GM12892 (cell line): ENCODE measurements around the gene ADGRD2.
"Not testable (repeated sequence)": the region's sequence is repeated elsewhere in the genome, so short reads cannot be mapped to it uniquely, and the experiment has no call there.

Source experiments
- DNase-seq: peaks from one replicate; pipeline ENCODE4 v3.0.0; 2011; ENCODE audit not compliant: insufficient read length
- FAIRE-seq: peaks from 2 replicates; lab custom pipeline; 2011; peaks lifted over from hg19 to GRCh38; lab: Jason Lieb, UNC
- POLR2A ChIP-seq: IDR thresholded peaks from 2 replicates; pipeline ENCODE4 v1.6.1; 2011; ENCODE audit warnings: low read depth, low read length, control low read depth
- POLR2AphosphoS5 ChIP-seq: IDR thresholded peaks from 2 replicates; pipeline ENCODE4 v1.6.1; 2011; ENCODE audit warnings: low read depth, low read length, control low read depth
- TAF1 ChIP-seq: IDR thresholded peaks from 2 replicates; pipeline ENCODE4 v1.6.1; 2011; ENCODE audit warnings: low read depth, mild to moderate bottlenecking, control low read depth, low read length, borderline replicate concordance

The ADGRD2 gene

GRCh38 chr9:124419832-124420489, 30.3 kb upstream of the ADGRD2 start:
- FAIRE-seq: no peak
- DNase-seq: no peak
- TF ChIP-seq POLR2AphosphoS5: no peak

GRCh38 chr9:124420991-124421543, 29.2 kb upstream of the ADGRD2 start:
- no peak for FAIRE-seq

GRCh38 chr9:124423155-124423554, 27.1 kb upstream of the ADGRD2 start:
- DNase-seq (no peak), FAIRE-seq (no peak)
- TF ChIP-seq POLR2A (no peak), TAF1 (no peak)

More at GRCh38 chr9:124420991-124421543, 29.2 kb upstream of the ADGRD2 start:
- DNase-seq: no peak
- TF ChIP-seq TAF1 (no peak), POLR2A (no peak), POLR2AphosphoS5 (no peak)

DNA sequence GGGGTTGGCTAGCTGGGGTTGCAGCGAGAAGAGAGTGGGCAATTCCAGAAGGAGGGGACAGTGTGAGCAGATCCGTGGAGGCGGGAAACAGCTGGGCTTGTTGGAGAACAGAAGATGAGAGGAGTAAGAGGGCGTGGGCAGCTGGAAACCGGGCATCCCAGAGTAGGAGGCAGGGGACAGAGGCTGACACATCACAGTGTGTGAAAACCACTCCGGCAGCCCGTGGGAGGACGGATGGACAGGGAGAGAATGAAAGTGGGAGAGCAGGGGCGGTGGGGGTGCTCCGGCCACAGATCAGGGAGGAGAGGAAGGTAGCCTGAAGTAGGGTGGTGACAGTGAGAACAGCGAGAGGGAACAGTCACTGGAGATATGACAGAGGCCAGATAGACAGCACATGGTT, 26.7 kb upstream of the ADGRD2 start:
- DNase-seq: no peak
- no peak for FAIRE-seq
- TF ChIP-seq TAF1 (no peak), POLR2AphosphoS5 (no peak), POLR2A (no peak)

DNA sequence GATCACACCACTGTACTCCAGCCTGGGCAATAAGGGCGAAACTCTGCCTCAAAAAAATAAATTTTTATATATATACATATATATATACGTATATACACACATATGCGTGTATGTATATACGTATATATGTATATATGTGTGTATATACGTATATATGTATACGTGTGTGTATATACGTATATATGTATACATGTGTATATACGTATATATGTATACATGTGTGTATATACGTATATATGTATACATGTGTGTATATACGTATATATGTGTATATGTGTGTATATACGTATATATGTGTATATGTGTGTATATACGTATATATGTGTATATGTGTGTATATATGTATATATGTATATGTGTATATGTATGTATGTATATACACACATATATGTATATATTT, 24.5 kb upstream of the ADGRD2 start:
- not testable (repeated sequence) for FAIRE-seq, DNase-seq

- DNase-seq (no peak), FAIRE-seq (no peak)
- TF ChIP-seq POLR2AphosphoS5 (no peak), TAF1 (no peak), POLR2A (no peak)
These were observed 23.9 kb upstream of the ADGRD2 start for GRCh38 chr9:124426361-124426760.

GRCh38 chr9:124427281-124427680, 23.0 kb upstream of the ADGRD2 start:
- FAIRE-seq: no peak
- no peak for DNase-seq
- TF ChIP-seq POLR2AphosphoS5 (no peak), POLR2A (no peak), TAF1 (no peak)

DNA sequence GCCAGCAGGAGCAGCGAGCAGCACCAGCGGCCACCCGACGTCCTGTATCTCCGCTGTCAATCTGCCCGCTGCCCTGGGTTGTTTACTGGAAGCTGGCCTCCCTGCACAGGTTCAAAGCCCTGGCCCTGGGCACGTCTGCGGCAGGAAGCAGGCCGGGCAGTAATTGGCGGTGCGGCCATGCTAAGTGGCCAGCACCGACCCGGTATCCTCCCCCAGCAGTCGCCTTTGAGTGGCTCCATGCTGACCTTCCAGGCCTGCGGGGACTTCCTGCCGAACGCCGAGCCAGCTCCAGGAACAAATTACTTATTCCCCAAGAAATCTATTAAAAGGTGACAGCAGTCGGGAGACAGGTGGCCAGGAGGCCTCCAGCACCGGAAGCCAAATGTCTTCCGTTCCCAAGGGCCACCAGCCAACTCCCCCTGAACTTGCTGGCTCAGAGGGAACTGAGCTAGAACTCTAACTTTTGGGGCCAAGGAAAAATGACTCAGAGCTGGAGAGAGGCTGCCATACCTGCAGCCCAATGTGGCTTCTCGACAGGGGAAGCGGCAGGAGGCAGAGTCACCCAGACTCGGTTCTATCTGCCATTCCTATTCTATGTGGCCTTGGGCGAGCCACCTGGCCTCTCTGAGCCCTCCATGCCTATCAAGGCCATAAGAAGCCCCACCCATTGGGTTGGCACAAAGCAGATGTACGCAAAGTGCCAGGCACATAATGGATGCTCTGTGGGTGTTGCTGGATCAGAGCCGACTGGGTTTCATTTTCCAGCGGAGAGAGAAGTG, 21.3 kb upstream of the ADGRD2 start:
- no peak for DNase-seq

GRCh38 chr9:124429530-124429867, 20.8 kb upstream of the ADGRD2 start:
- FAIRE-seq (no peak), DNase-seq (no peak)
- TF ChIP-seq POLR2AphosphoS5 (no peak), TAF1 (no peak), POLR2A (no peak)

More for the DNA sequence above, 21.3 kb upstream of the ADGRD2 start:
- no peak for FAIRE-seq
- TF ChIP-seq TAF1: no peak
- TF ChIP-seq POLR2A: no peak
- TF ChIP-seq POLR2AphosphoS5: no peak

DNA sequence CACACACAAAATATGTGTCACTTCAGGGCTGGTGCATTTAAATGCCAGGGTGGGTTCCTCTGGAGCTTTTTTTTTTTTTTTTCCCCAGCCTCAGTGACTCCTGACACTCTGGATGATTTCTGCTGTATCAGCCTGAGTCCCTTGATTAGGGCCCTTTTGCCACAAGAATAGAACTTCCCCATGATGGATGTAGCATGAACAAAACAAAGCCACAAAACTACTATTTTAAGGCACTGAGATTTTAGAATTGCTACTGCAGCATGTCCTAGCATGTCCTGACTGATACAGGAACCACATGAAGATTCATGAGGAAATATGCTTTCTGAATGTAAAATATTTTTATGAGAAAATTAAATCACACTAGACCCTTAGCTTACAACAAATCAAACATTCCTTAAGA, 13.9 kb upstream of the ADGRD2 start:
- FAIRE-seq (peak; percentile 48), DNase-seq (no peak)
- TF ChIP-seq TAF1 (no peak), POLR2AphosphoS5 (no peak), POLR2A (no peak)

DNA sequence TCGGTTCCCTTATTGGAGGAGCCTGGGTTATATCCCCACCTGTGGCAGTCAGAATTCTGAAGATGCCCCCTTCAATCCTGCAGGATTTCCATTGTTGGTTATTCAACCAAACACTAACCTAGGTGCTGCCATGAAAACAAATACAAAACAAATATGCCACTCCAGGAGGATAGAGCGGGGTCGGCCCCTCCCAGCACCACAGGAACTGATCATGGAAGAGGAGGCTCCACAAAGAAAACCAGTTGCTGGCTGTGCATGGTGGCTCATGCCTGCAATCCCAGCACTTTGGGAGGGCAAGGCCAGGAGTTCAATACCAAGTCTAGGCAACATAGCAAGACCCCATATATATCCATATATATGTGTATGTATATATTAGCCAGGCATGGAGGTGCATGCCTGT, 13.2 kb upstream of the ADGRD2 start:
- TF ChIP-seq POLR2A (no peak), POLR2AphosphoS5 (no peak), TAF1 (no peak)
- no peak for FAIRE-seq
- DNase-seq: no peak

GRCh38 chr9:124438091-124438490, 12.2 kb upstream of the ADGRD2 start:
- DNase-seq (no peak), FAIRE-seq (no peak)
- TF ChIP-seq POLR2A (no peak), POLR2AphosphoS5 (no peak), TAF1 (no peak)
